GM12864 (cell line): Measurements from ENCODE around the gene XCL1.

ENCODE experiments used
- DNase-seq: peaks from one replicate; pipeline ENCODE4 v3.0.0-alpha.2; 2011; ENCODE audit warnings: low read depth
- H3K4me3 ChIP-seq: 2 replicates; pipeline ENCODE4 v1.5.1; 2011; ENCODE audit warnings: mild to moderate bottlenecking, low read depth, low read length, control low read depth
- CTCF ChIP-seq: IDR thresholded peaks from 2 replicates; pipeline ENCODE4 v1.5.1; 2011; ENCODE audit warnings: low read depth, mild to moderate bottlenecking, moderate library complexity, low read length, control low read depth, inconsistent platforms; ENCODE audit errors: missing control alignments

The XCL1 gene

GRCh38 chr1:168615965-168616364, 39.6 kb downstream of the XCL1 start:
- H3K4me3 ChIP-seq: no peak overlapping the region
- DNase-seq: no peak
- TF ChIP-seq CTCF: no peak

- no peak for TF ChIP-seq CTCF
- H3K4me3 ChIP-seq: no peak overlapping the region
- DNase-seq: no peak
Observed at GRCh38 chr1:168617974-168618750, 41.8 kb downstream of the XCL1 start.

GRCh38 chr1:168618886-168619285, 42.5 kb downstream of the XCL1 start:
- no peak for TF ChIP-seq CTCF

GRCh38 chr1:168621356-168621755, 45.0 kb downstream of the XCL1 start:
- no peak overlapping the region for H3K4me3 ChIP-seq
- DNase-seq: no peak
- TF ChIP-seq CTCF: no peak

More at GRCh38 chr1:168618886-168619285, 42.5 kb downstream of the XCL1 start:
- no peak for DNase-seq
- H3K4me3 ChIP-seq: no peak overlapping the region

- H3K4me3 ChIP-seq: no peak overlapping the region
- DNase-seq: no peak
- no peak for TF ChIP-seq CTCF
Observed at GRCh38 chr1:168623003-168623828, 46.8 kb downstream of the XCL1 start.

GRCh38 chr1:168623831-168624230, 47.4 kb downstream of the XCL1 start:
- no peak for TF ChIP-seq CTCF
- no peak for DNase-seq
- H3K4me3 ChIP-seq: no peak overlapping the region
